Activated CD4-positive, alpha-beta T cell treated with anti-CD3 and anti-CD28 coated beads for 36 hours (primary cell): ENCODE results near the gene NTM. TPM values are rescaled to one million over a fixed set of nuclear protein-coding genes. Genes with fewer than 3 reads are reported as not detected.

ENCODE experiments used
- ATAC-seq: fragments of 200-7000 bp; cut with Tn5 transposase; one replicate; pipeline ENCODE4 v1.10.0; 2021; ENCODE audit warnings: mild to moderate bottlenecking, moderate library complexity
- CTCF ChIA-PET: fragments of 350-600 bp; sonication (Branson Sonifier 250); formaldehyde crosslinking; loops from one replicate; lab custom pipeline; 2021; ENCODE audit warnings: antibody characterized with exemption; lab: Charles Lee
- POLR2A ChIA-PET: fragments of 350-600 bp; sonication (Branson Sonifier 250); formaldehyde crosslinking; loops from one replicate; lab custom pipeline; 2021; ENCODE audit warnings: antibody characterized with exemption, inconsistent platforms; lab: Charles Lee
- DNase-seq: peaks from one replicate; pipeline ENCODE4 v3.0.0-alpha.2; 2020
- H3K27ac Mint-ChIP-seq: one replicate; pipeline ENCODE4 v1.8.0; 2021; ENCODE audit warnings: mixed read lengths
- H3K27me3 Mint-ChIP-seq: one replicate; pipeline ENCODE4 v1.8.0; 2021; ENCODE audit warnings: mixed read lengths
- H3K36me3 Mint-ChIP-seq: one replicate; pipeline ENCODE4 v1.8.0; 2021; ENCODE audit warnings: low read depth, mixed read lengths
- H3K4me1 Mint-ChIP-seq: one replicate; pipeline ENCODE4 v1.8.0; 2021; ENCODE audit warnings: mixed read lengths
- H3K4me3 Mint-ChIP-seq: one replicate; pipeline ENCODE4 v1.8.0; 2021; ENCODE audit warnings: mild to moderate bottlenecking, moderate library complexity, mixed read lengths
- H3K9me3 Mint-ChIP-seq: one replicate; pipeline ENCODE4 v1.8.0; 2021; ENCODE audit warnings: low read depth, mixed read lengths
- intact Hi-C, 2 experiments: fragments of 100-400 bp; cut with DNase I in 1 of 2; cut with micrococcal nuclease in 1 of 2; formaldehyde crosslinking; loops; one replicate each; pipeline versions ENCODE4 v1.14.2 to v1.15.1; 2022 to 2024; cut with DNase I, micrococcal nuclease
- total RNA-seq, 2 experiments: library from RNA; stranded (reverse); gene quantifications; one replicate each; pipeline ENCODE4 v1.2.3, GENCODE V29; 2021

NTM gene
- total RNA-seq, 2 experiments from 2014 or later: not detected

DNA sequence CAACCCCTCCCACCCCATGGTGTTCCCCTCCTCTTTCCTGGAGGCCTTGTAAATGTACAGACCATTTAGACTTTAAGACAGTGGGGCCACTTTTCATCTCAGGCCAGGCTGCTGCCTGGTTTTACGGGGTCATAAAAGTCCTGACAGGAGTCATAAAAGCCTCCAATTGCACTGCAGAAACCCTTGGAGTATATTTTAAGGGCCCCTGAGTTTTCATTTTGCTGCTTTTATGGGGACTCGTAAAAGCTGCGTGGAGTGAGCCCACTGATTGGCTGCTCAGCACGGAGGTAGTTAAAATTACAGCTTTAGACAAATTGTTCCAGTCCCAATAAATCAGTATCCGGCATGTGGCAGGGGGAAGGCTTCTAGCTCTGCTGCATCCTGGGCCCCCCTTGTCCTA lies 627.6 kb downstream of the NTM start:
- ATAC-seq: no peak
- intact Hi-C loops: no loop called here
- DNase-seq: no peak
- ChIA-PET CTCF (interaction anchor here (0.8 kb wide), 1 partner anchor 8 kb away, joined by 3 read pairs; no protein-coding TSS in a partner anchor), POLR2A (no interaction called here)
- no peaks in the 10 kb centered on the region for H3K4me1 Mint-ChIP-seq
- H3K9me3 Mint-ChIP-seq: peaks cover 7% of the 10 kb centered on the region
- H3K36me3 Mint-ChIP-seq: no peaks in the 10 kb centered on the region
- no peaks in the 10 kb centered on the region for H3K27me3 Mint-ChIP-seq
- H3K27ac Mint-ChIP-seq: no peak overlapping the region
- no peak overlapping the region for H3K4me3 Mint-ChIP-seq

DNA sequence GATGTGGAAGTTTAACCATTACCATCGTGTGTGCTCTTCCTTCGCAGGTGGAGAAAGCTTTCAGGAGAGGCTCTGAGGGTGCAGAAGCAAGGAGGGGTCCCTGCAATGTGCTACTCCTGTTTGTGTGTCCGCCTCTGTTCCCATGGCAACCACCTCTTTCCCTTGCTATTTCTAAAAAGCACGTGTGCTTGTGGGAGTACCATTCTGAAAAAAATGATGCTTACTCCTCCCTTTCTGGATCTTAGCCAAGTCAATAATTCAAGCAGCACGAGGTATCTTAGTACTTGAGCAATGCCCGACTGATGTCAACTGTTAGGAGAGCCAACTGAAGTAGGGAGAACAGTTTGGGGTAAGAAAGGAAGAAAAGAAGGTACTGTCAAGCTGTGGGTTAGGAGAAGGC lies 628.7 kb downstream of the NTM start:
- CTCF ChIA-PET: no interaction called here
- no peaks in the 10 kb centered on the region for H3K36me3 Mint-ChIP-seq

DNA sequence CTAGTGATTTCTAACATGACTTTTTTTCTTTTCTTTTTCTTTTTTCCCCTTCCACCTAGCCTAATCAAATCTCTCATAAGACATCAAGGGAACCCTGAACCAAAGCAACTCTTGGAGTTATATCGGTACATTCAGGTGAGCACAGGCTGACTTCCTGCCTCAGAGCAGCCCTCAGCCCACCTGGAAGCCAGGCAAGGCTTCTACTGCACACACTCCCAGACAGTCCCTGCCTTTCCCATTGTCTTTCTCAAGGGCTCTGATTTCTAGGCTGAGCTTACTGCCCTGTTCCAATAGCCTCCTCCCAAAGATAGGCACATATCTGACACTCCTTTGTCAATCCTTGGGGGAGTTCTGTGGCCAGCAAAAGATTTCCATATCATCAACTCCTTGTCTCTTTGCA lies 629.5 kb downstream of the NTM start:
- Mint-ChIP-seq H3K27ac (no peak overlapping the region), H3K4me3 (no peak overlapping the region), H3K9me3 (peaks cover 7% of the 10 kb centered on the region), H3K27me3 (no peaks in the 10 kb centered on the region), H3K4me1 (no peaks in the 10 kb centered on the region), H3K36me3 (no peaks in the 10 kb centered on the region)
- CTCF ChIA-PET: no interaction called here
- POLR2A ChIA-PET: no interaction called here
- no peak for DNase-seq
- no peak for ATAC-seq
- intact Hi-C loops: no loop called here

More for the DNA sequence above, 628.7 kb downstream of the NTM start:
- Mint-ChIP-seq H3K4me3 (no peak overlapping the region), H3K27me3 (no peaks in the 10 kb centered on the region), H3K9me3 (peaks cover 7% of the 10 kb centered on the region), H3K27ac (no peak overlapping the region), H3K4me1 (no peaks in the 10 kb centered on the region)
- intact Hi-C loops: no loop called here
- no peak for DNase-seq
- no peak for ATAC-seq
- POLR2A ChIA-PET: no interaction called here

- POLR2A ChIA-PET: no interaction called here
- ATAC-seq (no peak), DNase-seq (no peak)
- Mint-ChIP-seq H3K4me1 (no peaks in the 10 kb centered on the region), H3K36me3 (no peaks in the 10 kb centered on the region), H3K4me3 (no peak overlapping the region), H3K27me3 (no peaks in the 10 kb centered on the region), H3K9me3 (no peaks in the 10 kb centered on the region), H3K27ac (no peak overlapping the region)
- intact Hi-C loops: no loop called here
- CTCF ChIA-PET: no interaction called here
These were observed 635.5 kb downstream of the NTM start for GRCh38 chr11:132005887-132006286.

DNA sequence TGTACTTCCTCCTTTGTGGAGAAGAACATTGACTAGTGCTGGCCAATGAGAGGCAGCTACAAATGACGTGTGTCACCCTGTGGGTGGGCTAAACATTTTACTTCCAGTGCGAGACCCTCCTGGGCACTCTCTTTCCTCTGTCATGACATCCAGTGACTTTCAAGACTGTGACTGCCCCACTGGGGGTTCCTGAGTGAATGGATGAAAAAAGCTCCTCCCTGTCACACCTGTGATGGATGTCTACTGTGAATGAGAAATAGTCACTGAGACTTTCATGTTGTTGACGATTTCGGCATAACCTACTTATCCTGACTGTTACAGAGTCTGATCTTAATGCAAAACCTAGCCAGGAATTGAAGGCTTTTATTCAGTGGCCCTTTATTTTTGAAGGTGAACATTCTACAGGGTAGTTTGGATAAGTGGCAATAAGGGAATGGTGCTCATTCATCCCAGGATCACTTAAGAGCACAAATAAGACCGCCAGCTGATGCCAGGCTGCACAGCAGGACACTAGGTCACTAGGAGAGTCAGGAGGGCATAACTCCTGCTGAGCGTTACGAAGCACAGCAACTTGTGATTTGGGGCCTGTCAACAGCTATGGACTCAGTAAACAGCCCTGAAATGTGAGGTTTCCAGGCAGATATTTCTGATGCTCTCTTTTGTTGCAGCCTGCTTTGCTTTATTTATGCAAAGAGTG lies 636.6 kb downstream of the NTM start:
- CTCF ChIA-PET: no interaction called here

DNA sequence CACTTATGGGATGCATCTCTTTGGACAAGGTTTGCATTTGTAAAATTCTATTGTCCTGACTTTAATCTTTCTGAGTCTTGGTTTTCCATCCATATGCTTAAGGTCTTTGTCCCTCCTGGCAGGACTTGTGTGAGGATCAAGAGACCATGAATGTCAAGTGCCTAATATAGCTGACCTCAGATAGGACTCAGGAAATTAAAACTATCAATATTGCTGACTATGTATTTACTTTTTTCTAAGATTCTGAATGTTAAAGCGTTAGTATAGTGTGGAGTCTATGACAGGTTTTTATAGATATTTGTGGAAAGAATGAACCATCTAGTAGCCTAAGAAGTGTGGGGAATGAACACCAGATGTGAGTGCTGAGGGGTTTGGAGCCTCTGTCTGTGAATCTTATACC lies 637.8 kb downstream of the NTM start:
- Mint-ChIP-seq H3K4me1 (no peaks in the 10 kb centered on the region), H3K4me3 (no peak overlapping the region), H3K27me3 (no peaks in the 10 kb centered on the region), H3K9me3 (no peaks in the 10 kb centered on the region), H3K36me3 (no peaks in the 10 kb centered on the region), H3K27ac (no peak overlapping the region)
- ATAC-seq (no peak), DNase-seq (no peak)
- CTCF ChIA-PET: no interaction called here
- POLR2A ChIA-PET: no interaction called here
- intact Hi-C loops: no loop called here

More for the DNA sequence above, 636.6 kb downstream of the NTM start:
- Mint-ChIP-seq H3K4me3 (no peak overlapping the region), H3K36me3 (no peaks in the 10 kb centered on the region), H3K27me3 (no peaks in the 10 kb centered on the region), H3K27ac (no peak overlapping the region), H3K9me3 (no peaks in the 10 kb centered on the region), H3K4me1 (no peaks in the 10 kb centered on the region)
- POLR2A ChIA-PET: no interaction called here
- intact Hi-C loops: no loop called here
- DNase-seq (no peak), ATAC-seq (no peak)

DNA sequence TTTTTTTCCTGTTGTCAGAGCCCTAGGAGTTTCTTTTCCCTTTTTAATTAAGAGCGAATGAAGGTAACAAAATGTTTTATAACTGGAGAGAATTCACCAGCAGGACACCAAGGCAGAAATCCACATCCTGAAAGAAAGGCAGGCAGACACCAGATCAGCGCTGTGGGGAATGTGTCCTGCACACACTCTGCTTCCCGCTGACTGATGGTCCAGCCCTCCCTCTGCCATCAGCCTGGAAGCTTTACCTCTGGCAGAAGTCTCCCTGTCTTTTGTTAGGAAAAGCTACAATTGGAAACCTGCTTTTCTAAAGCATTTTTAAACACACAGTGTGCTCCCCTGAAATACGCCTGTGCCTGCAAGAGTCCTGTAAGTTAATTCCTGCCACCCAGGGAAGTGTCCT lies 638.5 kb downstream of the NTM start:
- no peaks in the 10 kb centered on the region for H3K36me3 Mint-ChIP-seq
- ChIA-PET CTCF (no interaction called here), POLR2A (no interaction called here)
- DNase-seq: no peak
- ATAC-seq: no peak
- no peaks in the 10 kb centered on the region for H3K4me1 Mint-ChIP-seq
- no peaks in the 10 kb centered on the region for H3K27me3 Mint-ChIP-seq
- H3K4me3 Mint-ChIP-seq: no peak overlapping the region
- no peaks in the 10 kb centered on the region for H3K9me3 Mint-ChIP-seq
- intact Hi-C loops: no loop called here
- H3K27ac Mint-ChIP-seq: no peak overlapping the region

DNA sequence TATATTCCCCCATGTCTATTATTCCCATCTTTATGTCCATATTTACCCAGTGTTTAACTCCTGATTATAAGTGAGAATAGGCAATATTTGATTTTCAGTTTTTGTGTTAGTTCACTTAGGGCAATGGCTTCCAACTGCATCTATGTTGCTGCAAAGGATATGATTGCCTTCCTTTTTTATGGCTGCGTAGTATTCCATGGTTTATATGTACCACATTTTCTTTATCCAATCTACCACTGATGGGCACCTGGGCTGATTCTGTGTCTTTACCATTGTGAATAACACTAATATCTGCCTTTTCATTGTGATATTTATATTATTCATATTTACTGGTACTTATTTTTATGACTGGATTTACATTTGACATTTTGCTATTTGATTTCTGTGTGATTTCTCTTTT lies 649.6 kb downstream of the NTM start:
- Mint-ChIP-seq H3K4me1 (no peaks in the 10 kb centered on the region), H3K4me3 (no peak overlapping the region), H3K9me3 (peaks cover 11% of the 10 kb centered on the region), H3K36me3 (no peaks in the 10 kb centered on the region), H3K27ac (no peak overlapping the region), H3K27me3 (peaks cover 2% of the 10 kb centered on the region)
- no peak for ATAC-seq
- intact Hi-C loops: no loop called here
- CTCF ChIA-PET: no interaction called here
- POLR2A ChIA-PET: no interaction called here
- DNase-seq: no peak

DNA sequence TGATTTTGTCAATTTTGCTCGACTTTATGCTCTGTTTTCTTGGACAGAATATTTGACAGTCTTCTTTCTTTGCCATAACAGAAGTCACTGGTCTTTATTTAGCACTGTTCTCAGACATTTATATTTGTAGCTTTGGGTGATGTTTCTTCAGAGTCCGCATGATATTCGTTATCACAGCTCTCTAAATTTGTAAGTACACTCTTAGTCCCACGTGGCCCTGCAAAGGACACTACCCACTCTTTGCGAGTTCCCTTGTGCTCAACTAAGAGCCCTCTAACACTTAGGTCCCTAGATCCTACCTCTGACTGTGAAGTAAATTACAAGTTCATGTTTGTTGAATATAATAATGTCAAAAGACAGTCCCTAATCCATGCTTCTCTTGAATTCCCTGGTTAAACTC lies 651.9 kb downstream of the NTM start:
- intact Hi-C loops: no loop called here
- Mint-ChIP-seq H3K27me3 (peaks cover 2% of the 10 kb centered on the region), H3K36me3 (no peaks in the 10 kb centered on the region), H3K27ac (no peak overlapping the region), H3K4me1 (no peaks in the 10 kb centered on the region), H3K4me3 (no peak overlapping the region), H3K9me3 (peaks cover 11% of the 10 kb centered on the region)
- ChIA-PET POLR2A (no interaction called here), CTCF (no interaction called here)
- DNase-seq (no peak), ATAC-seq (no peak)

DNA sequence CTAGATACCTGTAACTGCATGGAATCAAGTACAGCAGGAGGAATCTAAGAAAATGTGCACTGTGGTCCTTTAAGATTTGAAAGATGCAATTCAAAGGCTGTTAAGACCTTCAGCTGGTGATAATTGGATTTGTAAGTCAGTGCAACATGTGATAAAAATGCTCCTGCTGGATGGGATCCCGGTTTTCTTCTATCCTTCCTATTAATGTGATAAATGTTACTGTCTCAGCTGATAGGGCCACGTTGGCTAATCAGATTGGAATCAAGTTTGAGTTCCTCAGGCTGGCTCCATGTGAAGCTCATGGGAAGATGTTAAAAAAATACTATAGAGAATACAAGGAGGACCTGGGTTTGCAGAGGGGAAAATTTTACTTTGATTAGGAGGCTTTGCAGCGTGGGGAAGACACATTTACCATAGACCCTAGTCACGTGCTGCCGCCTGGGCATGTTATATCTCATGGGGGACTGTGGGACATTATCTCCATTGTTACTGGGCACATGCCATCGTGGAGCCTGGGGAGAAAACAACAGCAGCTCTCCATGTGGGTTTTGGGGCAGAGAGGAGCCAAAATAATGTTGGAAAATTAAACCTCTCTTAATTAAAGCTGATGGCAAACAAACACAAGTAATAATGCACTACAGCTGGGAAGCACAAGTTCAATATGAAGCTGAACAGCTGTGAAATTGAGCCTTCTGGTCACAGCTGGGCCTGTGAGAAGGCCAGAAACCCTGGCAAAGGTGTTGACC lies 652.5 kb downstream of the NTM start:
- intact Hi-C loops: no loop called here
- ChIA-PET CTCF (interaction anchor here (0.7 kb wide), 1 partner anchor 318 kb away, joined by 3 read pairs; no protein-coding TSS in a partner anchor), POLR2A (no interaction called here)
- peaks cover 11% of the 10 kb centered on the region for H3K9me3 Mint-ChIP-seq
- no peaks in the 10 kb centered on the region for H3K4me1 Mint-ChIP-seq
- H3K27ac Mint-ChIP-seq: no peak overlapping the region
- no peaks in the 10 kb centered on the region for H3K36me3 Mint-ChIP-seq
- H3K27me3 Mint-ChIP-seq: peaks cover 2% of the 10 kb centered on the region
- H3K4me3 Mint-ChIP-seq: no peak overlapping the region
- ATAC-seq (no peak), DNase-seq (no peak)

GRCh38 chr11:132024587-132025295 lies 654.3 kb downstream of the NTM start:
- DNase-seq (no peak), ATAC-seq (no peak)
- POLR2A ChIA-PET: no interaction called here
- intact Hi-C loops: loop anchor here in 1 of 2 experiments (5.0 kb wide), 1 partner anchor 277 kb away; no protein-coding TSS in a partner anchor
- Mint-ChIP-seq H3K9me3 (peaks cover 11% of the 10 kb centered on the region), H3K27ac (no peak overlapping the region), H3K36me3 (no peaks in the 10 kb centered on the region), H3K4me1 (no peaks in the 10 kb centered on the region), H3K4me3 (no peak overlapping the region), H3K27me3 (peaks cover 2% of the 10 kb centered on the region)
- CTCF ChIA-PET: no interaction called here
